Rectal smooth muscle tissue (tissue), 1 donor: ENCODE measurements around the gene DPH1.

Experiments
- H3K27ac ChIP-seq: one replicate; pipeline ENCODE4 v1.7.0; 2013; ENCODE audit warnings: low read depth, low read length, inconsistent platforms
- H3K27me3 ChIP-seq: one replicate; pipeline ENCODE4 v1.7.0; 2013; ENCODE audit warnings: low read length; ENCODE audit not compliant: control insufficient read depth, insufficient read depth
- H3K36me3 ChIP-seq: one replicate; pipeline ENCODE4 v1.7.0; 2013; ENCODE audit warnings: low read length; ENCODE audit not compliant: control insufficient read depth, insufficient read depth
- H3K4me1 ChIP-seq: one replicate; pipeline ENCODE4 v1.7.0; 2013; ENCODE audit warnings: low read length; ENCODE audit not compliant: control insufficient read depth, insufficient read depth
- H3K4me3 ChIP-seq: one replicate; pipeline ENCODE4 v1.7.0; 2013; ENCODE audit warnings: low read length
- H3K9ac ChIP-seq: one replicate; pipeline ENCODE4 v1.7.0; 2013; ENCODE audit warnings: low read length

Gene DPH1

GRCh38 chr17:2076087-2076984 is 46.4 kb downstream of the DPH1 start:
- peak overlapping the region; percentile 46 for H3K27ac ChIP-seq
- H3K4me1 ChIP-seq, result peaks cover 15% of the 10 kb centered on the region
- H3K36me3 ChIP-seq, result peaks cover 7% of the 10 kb centered on the region
- no peak overlapping the region for H3K4me3 ChIP-seq
- no peaks in the 10 kb centered on the region for H3K27me3 ChIP-seq
- H3K9ac ChIP-seq, result no peak overlapping the region

- peak overlapping the region; percentile 46 for H3K27ac ChIP-seq
- no peak overlapping the region for H3K9ac ChIP-seq
These were observed 47.1 kb downstream of the DPH1 start for GRCh38 chr17:2077040-2077439.

GRCh38 chr17:2081564-2081963 is 51.6 kb downstream of the DPH1 start:
- peaks cover 4% of the 10 kb centered on the region for H3K36me3 ChIP-seq
- H3K4me1 ChIP-seq, result peaks cover 27% of the 10 kb centered on the region
- H3K9ac ChIP-seq, result no peak overlapping the region
- H3K27ac ChIP-seq, result no peak overlapping the region
- no peak overlapping the region for H3K4me3 ChIP-seq
- H3K27me3 ChIP-seq, result no peaks in the 10 kb centered on the region

More at GRCh38 chr17:2077040-2077439, 47.1 kb downstream of the DPH1 start:
- H3K36me3 ChIP-seq, result peaks cover 4% of the 10 kb centered on the region
- no peak overlapping the region for H3K4me3 ChIP-seq
- no peaks in the 10 kb centered on the region for H3K27me3 ChIP-seq
- H3K4me1 ChIP-seq, result peaks cover 14% of the 10 kb centered on the region

- Histone ChIP-seq H3K4me1 (peaks cover 26% of the 10 kb centered on the region), H3K9ac (no peak overlapping the region), H3K27me3 (no peaks in the 10 kb centered on the region), H3K4me3 (no peak overlapping the region), H3K36me3 (peaks cover 4% of the 10 kb centered on the region), H3K27ac (peak overlapping the region; percentile 16)
These were observed 52.2 kb downstream of the DPH1 start for GRCh38 chr17:2082003-2082781.

- Histone ChIP-seq H3K9ac (no peak overlapping the region), H3K4me3 (no peak overlapping the region), H3K27me3 (no peaks in the 10 kb centered on the region), H3K27ac (peak overlapping the region; percentile 62), H3K36me3 (peaks cover 4% of the 10 kb centered on the region), H3K4me1 (peaks cover 36% of the 10 kb centered on the region)
These were observed 53.7 kb downstream of the DPH1 start for GRCh38 chr17:2083613-2084035.

GRCh38 chr17:2084036-2084765 is 54.2 kb downstream of the DPH1 start:
- no peak overlapping the region for H3K9ac ChIP-seq
- H3K4me1 ChIP-seq, result peaks cover 42% of the 10 kb centered on the region
- H3K36me3 ChIP-seq, result peaks cover 4% of the 10 kb centered on the region
- H3K27ac ChIP-seq, result peak overlapping the region; percentile 62
- H3K27me3 ChIP-seq, result no peaks in the 10 kb centered on the region
- H3K4me3 ChIP-seq, result peak overlapping the region; percentile 6

- H3K4me3 ChIP-seq, result peak overlapping the region; percentile 6
- no peaks in the 10 kb centered on the region for H3K27me3 ChIP-seq
- peaks cover 47% of the 10 kb centered on the region for H3K4me1 ChIP-seq
- peak overlapping the region; percentile 62 for H3K27ac ChIP-seq
- peaks cover 4% of the 10 kb centered on the region for H3K36me3 ChIP-seq
- peak overlapping the region; percentile 16 for H3K9ac ChIP-seq
These were observed 55.1 kb downstream of the DPH1 start for GRCh38 chr17:2084766-2085647.

- H3K27me3 ChIP-seq, result no peaks in the 10 kb centered on the region
- peak overlapping the region; percentile 16 for H3K9ac ChIP-seq
- H3K27ac ChIP-seq, result peak overlapping the region; percentile 62
- H3K4me3 ChIP-seq, result no peak overlapping the region
- H3K4me1 ChIP-seq, result peaks cover 47% of the 10 kb centered on the region
- H3K36me3 ChIP-seq, result peaks cover 4% of the 10 kb centered on the region
These were observed 55.6 kb downstream of the DPH1 start for GRCh38 chr17:2085648-2085949.

- Histone ChIP-seq H3K27ac (peak overlapping the region; percentile 62), H3K9ac (no peak overlapping the region), H3K36me3 (no peaks in the 10 kb centered on the region), H3K4me3 (no peak overlapping the region), H3K4me1 (peaks cover 52% of the 10 kb centered on the region), H3K27me3 (no peaks in the 10 kb centered on the region)
These were observed 56.4 kb downstream of the DPH1 start for GRCh38 chr17:2086306-2086705.

- no peak overlapping the region for H3K9ac ChIP-seq
These were observed 57.8 kb downstream of the DPH1 start for GRCh38 chr17:2087597-2088211.

GRCh38 chr17:2089021-2089422 is 59.1 kb downstream of the DPH1 start:
- Histone ChIP-seq H3K27ac (peak overlapping the region; percentile 86), H3K4me1 (peaks cover 41% of the 10 kb centered on the region), H3K36me3 (no peaks in the 10 kb centered on the region), H3K9ac (no peak overlapping the region), H3K4me3 (peak overlapping the region; percentile 67), H3K27me3 (no peaks in the 10 kb centered on the region)

More at GRCh38 chr17:2087597-2088211, 57.8 kb downstream of the DPH1 start:
- Histone ChIP-seq H3K27ac (peak overlapping the region; percentile 15), H3K4me3 (no peak overlapping the region), H3K36me3 (no peaks in the 10 kb centered on the region), H3K4me1 (peaks cover 50% of the 10 kb centered on the region), H3K27me3 (no peaks in the 10 kb centered on the region)
